Esophagus squamous epithelium (tissue), 5 donors: Measurements from ENCODE around the gene PRKCI. TPM values are rescaled to one million over a fixed set of nuclear protein-coding genes. Genes with fewer than 3 reads are reported as not detected.
"Not testable (repeated sequence)": the region's sequence is repeated elsewhere in the genome, so short reads cannot be mapped to it uniquely, and the experiment has no call there.

Source experiments
- DNase-seq: peaks from one replicate; lab custom pipeline; 2025; lab: John Stamatoyannopoulos, UW
- H3K27ac ChIP-seq, 4 donors: fragments of 200-600 bp; sonication (generic); one replicate each; pipeline ENCODE4 v1.5.1; 2016 to 2019; ENCODE audit warnings: mild to moderate bottlenecking in 1 of 4
- H3K27me3 ChIP-seq, 4 donors: fragments of 200-600 bp; sonication (generic); 1 replicate in 3 of 4; 2 replicates in 1 of 4; pipeline versions ENCODE4 v1.5.1 to v1.6.0; 2017 to 2021; ENCODE audit warnings: antibody characterized with exemption in 1 of 4
- H3K36me3 ChIP-seq, 3 donors: fragments of 200-600 bp; sonication (generic); one replicate each; pipeline ENCODE4 v1.5.1; 2016 to 2019
- H3K4me1 ChIP-seq, 3 donors: fragments of 200-600 bp; sonication (generic); one replicate each; pipeline ENCODE4 v1.5.1; 2017 to 2019
- H3K4me3 ChIP-seq, 4 donors: fragments of 200-600 bp; sonication (generic); 1 replicate in 3 of 4; 2 replicates in 1 of 4; pipeline ENCODE4 v1.5.1; 2016 to 2019; ENCODE audit warnings: mild to moderate bottlenecking in 2 of 4, moderate library complexity in 1 of 4
- H3K9me3 ChIP-seq, 3 donors: fragments of 200-600 bp; sonication (generic); one replicate each; pipeline ENCODE4 v1.5.1; 2016 to 2019
- POLR2A ChIP-seq, 4 donors: fragments of 450-650 bp; IDR thresholded peaks; one replicate each; pipeline ENCODE4 v1.6.1; 2017; ENCODE audit warnings: antibody characterized with exemption in 4 of 4, mild to moderate bottlenecking in 4 of 4, moderate library complexity in 3 of 4
- WGBS, 2 donors: methylation state at CpG; one replicate each; pipeline ENCODE4 v1.1.5; 2018; 5-methylcytosine and 5-hydroxymethylcytosine counted together
- intact Hi-C: fragments of 100-400 bp; cut with DNase I; formaldehyde crosslinking; loops from one replicate; pipeline ENCODE4 v1.15.0; 2022
- total RNA-seq, 4 donors: library from RNA; depleted of rRNA; stranded (reverse); fragments of >200 nt; gene quantifications; one replicate each; pipeline ENCODE4 v1.1.0, GENCODE V29; 2016
- TF ChIP-seq, protein P1 (sequence below), 6 experiments: fragments of 450-650 bp in 4 of 6; fragments of 200-600 bp in 2 of 6; sonication (generic) in 2 of 6; IDR thresholded peaks; one replicate each; pipeline ENCODE4 v1.5.1; 2016 to 2019; ENCODE audit warnings: antibody characterized with exemption in 6 of 6, mild to moderate bottlenecking in 4 of 6, moderate library complexity in 4 of 6
- donor health status: DM: yes; HTN: yes; CAD: no.

Gene PRKCI
- total RNA-seq, 4 donors from 2014 or later: 27.7 to 41.1 (median 35.3) TPM

DNA sequence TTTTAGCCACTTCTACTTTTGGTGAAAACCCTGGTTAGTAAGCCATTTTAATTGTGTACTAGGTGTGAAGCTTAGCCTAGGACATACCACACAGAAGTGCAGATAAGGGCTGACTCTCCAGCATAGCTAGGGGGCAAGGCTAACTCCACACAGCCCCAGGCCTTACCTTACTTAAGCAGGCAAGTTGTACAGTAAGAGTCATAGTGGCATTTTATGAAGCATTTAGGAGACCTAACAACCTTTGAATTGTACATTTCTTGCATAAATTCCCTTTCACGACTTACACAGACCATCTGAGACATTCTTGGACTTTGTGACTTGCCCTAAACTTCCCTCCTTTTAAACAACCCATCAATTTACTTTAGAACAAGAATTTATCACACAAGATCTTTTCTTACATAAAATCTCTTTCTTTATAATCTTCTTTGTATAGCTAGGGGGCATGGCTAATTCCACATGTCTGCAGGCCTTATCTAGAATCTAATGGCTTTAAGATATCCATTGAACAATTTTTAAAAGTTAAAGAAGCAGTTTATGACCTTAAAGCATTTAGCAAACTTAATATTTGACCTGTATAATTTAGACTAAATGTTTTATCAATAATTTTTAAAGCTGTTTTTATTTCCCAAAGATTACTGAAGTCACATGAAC is 116.6 kb downstream of the PRKCI start:
- intact Hi-C loops: no loop called here
- no peak for DNase-seq
- TF ChIP-seq POLR2A (IDR thresholded peaks at IDR 0.05): no peak
- H3K27ac ChIP-seq: no peak overlapping the region
- WGBS, 2 donors: 47 to 93% methylated on average over 1 of the region's 1 CpG
- H3K27me3 ChIP-seq: no peaks in the 10 kb centered on the region
- no peak overlapping the region for H3K4me3 ChIP-seq
- no peaks in the 10 kb centered on the region for H3K9me3 ChIP-seq
- no peaks in the 10 kb centered on the region for H3K36me3 ChIP-seq
- H3K4me1 ChIP-seq: peaks cover 0 to 2% (median 0%) of the 10 kb centered on the region in 3 donors

DNA sequence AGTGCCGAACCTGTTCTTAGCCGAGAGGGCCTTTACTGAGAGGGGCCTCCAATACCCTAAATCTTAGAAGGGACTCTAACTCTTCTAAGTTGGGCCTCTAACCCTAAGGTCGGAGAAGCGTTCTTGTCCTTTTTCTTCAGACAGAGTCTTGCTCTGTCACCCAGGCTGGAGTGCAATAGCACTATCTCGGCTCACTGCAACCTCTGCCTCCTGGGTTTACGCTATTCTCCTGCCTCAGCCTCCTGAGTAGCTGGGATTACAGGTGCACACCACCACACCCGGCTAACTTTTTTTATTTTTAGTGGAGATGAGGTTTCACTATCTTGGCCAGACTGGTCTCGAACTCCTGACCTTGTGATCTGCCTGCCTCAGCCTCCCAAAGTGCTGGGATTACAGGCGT is 120.0 kb downstream of the PRKCI start:
- intact Hi-C loops, H3K9me3 ChIP-seq, H3K4me3 ChIP-seq, H3K27me3 ChIP-seq, H3K36me3 ChIP-seq, H3K27ac ChIP-seq, DNase-seq: not testable (repeated sequence)
- peaks cover 0 to 16% (median 0%) of the 10 kb centered on the region in 3 donors for H3K4me1 ChIP-seq
- WGBS, 2 donors: 91 to 92% methylated on average over 9 of the region's 9 CpGs

DNA sequence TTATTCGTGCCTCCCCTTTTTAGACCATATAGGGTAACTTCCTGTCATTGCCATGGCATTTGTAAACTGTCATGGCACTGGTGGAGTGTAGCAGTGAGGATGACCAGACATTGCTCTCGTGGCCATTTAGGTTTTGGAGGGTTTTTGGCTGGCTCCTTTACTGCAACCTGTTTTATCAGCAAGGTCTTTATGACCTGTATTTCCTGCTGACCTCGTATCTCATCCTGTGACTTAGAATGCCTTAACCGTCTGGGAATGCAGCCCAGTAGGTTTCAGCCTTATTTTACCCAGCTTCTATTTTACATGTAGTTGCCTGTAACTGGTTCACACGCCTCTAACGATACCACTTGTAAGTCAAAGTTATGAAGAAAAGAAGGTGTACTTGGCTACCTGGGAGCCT is 121.6 kb downstream of the PRKCI start:
- H3K4me1 ChIP-seq: peaks cover 0 to 16% (median 0%) of the 10 kb centered on the region in 3 donors
- 50 to 64% methylated on average over 6 of the region's 6 CpGs for WGBS, 2 donors
- DNase-seq, intact Hi-C loops, H3K27me3 ChIP-seq, H3K36me3 ChIP-seq, H3K9me3 ChIP-seq, H3K4me3 ChIP-seq: not testable (repeated sequence)
- H3K27ac ChIP-seq: peak overlapping the region in 1 of 4 donors; percentile 36

DNA sequence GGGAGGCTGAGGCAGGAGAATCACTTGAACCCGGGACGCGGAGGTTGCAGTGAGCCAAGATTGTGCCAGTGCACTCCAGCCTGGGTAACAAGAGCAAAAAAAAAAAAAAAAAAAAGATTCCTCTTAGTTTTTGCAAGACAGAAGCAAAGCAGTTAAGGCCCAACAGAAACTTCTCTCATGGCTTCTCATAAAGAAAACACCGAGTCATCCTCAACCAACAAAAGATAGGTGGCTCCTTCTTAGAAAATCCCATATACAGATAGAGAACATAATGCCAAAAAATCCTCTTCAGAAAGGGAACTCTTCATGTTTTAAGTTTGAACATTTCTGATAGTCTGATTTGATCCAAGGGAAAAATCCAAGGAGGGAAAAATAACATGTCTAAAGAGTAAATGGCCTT is 122.7 kb downstream of the PRKCI start:
- TF ChIP-seq POLR2A (IDR thresholded peaks at IDR 0.05): no peak
- TF ChIP-seq, protein P1, sequence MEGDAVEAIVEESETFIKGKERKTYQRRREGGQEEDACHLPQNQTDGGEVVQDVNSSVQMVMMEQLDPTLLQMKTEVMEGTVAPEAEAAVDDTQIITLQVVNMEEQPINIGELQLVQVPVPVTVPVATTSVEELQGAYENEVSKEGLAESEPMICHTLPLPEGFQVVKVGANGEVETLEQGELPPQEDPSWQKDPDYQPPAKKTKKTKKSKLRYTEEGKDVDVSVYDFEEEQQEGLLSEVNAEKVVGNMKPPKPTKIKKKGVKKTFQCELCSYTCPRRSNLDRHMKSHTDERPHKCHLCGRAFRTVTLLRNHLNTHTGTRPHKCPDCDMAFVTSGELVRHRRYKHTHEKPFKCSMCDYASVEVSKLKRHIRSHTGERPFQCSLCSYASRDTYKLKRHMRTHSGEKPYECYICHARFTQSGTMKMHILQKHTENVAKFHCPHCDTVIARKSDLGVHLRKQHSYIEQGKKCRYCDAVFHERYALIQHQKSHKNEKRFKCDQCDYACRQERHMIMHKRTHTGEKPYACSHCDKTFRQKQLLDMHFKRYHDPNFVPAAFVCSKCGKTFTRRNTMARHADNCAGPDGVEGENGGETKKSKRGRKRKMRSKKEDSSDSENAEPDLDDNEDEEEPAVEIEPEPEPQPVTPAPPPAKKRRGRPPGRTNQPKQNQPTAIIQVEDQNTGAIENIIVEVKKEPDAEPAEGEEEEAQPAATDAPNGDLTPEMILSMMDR (IDR thresholded peaks at IDR 0.05): no peak
- DNase-seq: no peak
- Histone ChIP-seq H3K4me3 (no peak overlapping the region), H3K4me1 (peaks cover 0 to 16% (median 0%) of the 10 kb centered on the region in 3 donors), H3K27ac (peak overlapping the region in 2 of 4 donors; percentile 36 to 38), H3K9me3 (no peaks in the 10 kb centered on the region), H3K36me3 (no peaks in the 10 kb centered on the region), H3K27me3 (no peaks in the 10 kb centered on the region)
- WGBS, 2 donors: 72 to 80% methylated on average over 1 of the region's 4 CpGs
- intact Hi-C loops: no loop called here

DNA sequence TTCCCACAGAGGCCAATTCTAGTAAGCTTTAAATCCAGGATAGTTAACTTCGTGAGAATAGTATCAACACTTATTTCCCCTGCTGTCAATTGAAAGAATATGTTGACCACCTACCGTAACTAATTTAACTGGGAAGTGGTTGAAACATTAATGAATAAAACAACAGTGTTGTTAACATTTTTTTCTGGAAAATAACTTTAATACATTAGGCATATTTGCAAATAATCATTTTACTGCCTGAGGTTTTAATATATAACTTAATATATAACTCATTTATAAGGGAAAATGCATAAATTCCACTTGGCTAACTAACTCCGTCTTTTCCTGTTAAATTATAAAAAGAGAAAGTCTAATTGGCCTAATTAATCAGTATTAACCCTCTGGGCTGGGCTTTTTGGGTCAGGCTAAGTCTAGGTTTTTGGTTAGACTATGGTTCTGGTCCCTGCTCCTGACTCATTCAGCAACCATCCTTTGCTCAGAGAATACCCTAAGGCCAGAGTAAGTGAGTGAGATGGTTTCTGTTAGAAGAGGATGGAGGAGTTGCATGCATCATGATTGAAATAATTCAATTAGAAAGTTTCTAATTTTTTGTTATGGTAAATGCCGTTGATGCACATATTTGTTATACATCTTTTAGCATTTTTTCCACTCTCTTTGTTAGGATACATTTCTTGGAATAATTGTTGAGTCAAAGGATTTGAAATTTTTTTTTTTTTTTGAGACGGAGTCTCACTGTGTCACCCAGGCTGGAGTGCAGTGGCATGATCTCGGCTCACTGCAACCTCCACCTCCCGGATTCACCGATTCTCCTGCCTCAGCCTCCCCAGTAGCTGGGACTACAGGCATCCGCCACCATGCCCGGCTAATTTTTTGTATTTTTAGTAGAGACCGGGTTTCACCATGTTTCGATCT is 124.5 kb downstream of the PRKCI start:
- Histone ChIP-seq H3K9me3 (no peaks in the 10 kb centered on the region), H3K27ac (no peak overlapping the region), H3K4me3 (no peak overlapping the region), H3K4me1 (peaks cover 0 to 16% (median 0%) of the 10 kb centered on the region in 3 donors), H3K36me3 (no peaks in the 10 kb centered on the region), H3K27me3 (no peaks in the 10 kb centered on the region)
- 86 to 93% methylated on average over 12 of the region's 12 CpGs for WGBS, 2 donors
- intact Hi-C loops: no loop called here
- TF ChIP-seq POLR2A (IDR thresholded peaks at IDR 0.05): no peak
- TF ChIP-seq, protein P1 (IDR thresholded peaks at IDR 0.05): no peak
- no peak for DNase-seq

DNA sequence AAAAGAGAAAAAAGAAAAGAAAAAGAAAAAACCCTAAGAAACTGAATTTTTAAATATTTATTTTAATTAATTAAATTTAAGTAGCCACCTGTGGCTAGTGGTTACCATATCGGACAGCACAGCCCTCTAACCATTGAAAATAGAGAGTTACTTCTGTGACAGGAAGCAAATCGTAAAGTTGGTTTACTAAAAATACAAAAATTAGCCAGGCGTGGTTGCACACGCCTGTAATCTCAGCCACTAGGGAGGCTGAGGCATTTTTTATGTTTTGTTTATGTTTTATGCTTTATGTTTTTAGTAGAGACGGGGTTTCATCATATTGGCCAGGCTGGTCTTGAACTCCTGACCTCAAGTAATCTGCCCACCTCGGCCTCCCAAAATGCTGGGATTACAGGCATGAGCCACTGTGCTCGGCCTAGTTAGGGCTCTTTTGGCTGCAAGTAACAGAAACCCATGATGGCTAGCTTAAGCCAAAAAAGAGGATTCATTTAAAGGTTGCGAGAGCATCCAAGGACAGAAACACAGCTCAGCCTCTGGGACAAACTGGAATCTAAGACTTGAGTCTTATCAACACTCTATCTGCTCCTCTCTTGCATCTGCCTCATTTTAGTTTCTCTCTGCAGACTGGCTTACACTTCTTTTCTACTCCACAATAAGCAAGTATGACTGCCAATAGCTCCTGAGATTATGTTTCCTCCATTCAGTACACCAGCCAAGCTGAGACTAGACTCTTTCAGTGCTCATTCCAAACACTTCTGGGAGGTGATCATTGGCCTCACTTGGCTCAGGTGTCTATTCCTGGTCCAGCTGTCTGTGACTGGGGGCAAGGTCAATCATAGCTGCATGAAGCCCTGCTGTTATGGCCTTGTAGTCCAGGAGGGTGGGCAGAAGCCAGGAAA is 128.5 kb downstream of the PRKCI start:
- no peak for DNase-seq
- H3K4me1 ChIP-seq: peaks cover 0 to 8% (median 4%) of the 10 kb centered on the region in 3 donors
- no peaks in the 10 kb centered on the region for H3K27me3 ChIP-seq
- peaks cover 0 to 4% (median 0%) of the 10 kb centered on the region in 3 donors for H3K36me3 ChIP-seq
- 71 to 79% methylated on average over 8 of the region's 8 CpGs for WGBS, 2 donors
- H3K9me3 ChIP-seq: no peaks in the 10 kb centered on the region
- TF ChIP-seq, protein P1 (IDR thresholded peaks at IDR 0.05): no peak
- TF ChIP-seq POLR2A (IDR thresholded peaks at IDR 0.05): no peak
- H3K27ac ChIP-seq: no peak overlapping the region
- no peak overlapping the region for H3K4me3 ChIP-seq
- intact Hi-C loops: no loop called here
